Type B pancreatic cell (in vitro differentiated cells): ENCODE measurements around the gene OR2S2. TPM values are rescaled to one million over a fixed set of nuclear protein-coding genes. Genes with fewer than 3 reads are reported as not detected.

ENCODE experiments used
- DNase-seq: peaks from one replicate; pipeline ENCODE4 v3.0.0; 2021; ENCODE audit warnings: mixed read lengths; ENCODE audit not compliant: unreplicated experiment; ENCODE audit errors: extremely low spot score
- H3K27ac Mint-ChIP-seq: 2 replicates; pipeline ENCODE4 v1.8.0; 2021; ENCODE audit warnings: mild to moderate bottlenecking, mixed read lengths
- H3K27me3 Mint-ChIP-seq: 2 replicates; pipeline ENCODE4 v1.8.0; 2021; ENCODE audit warnings: mixed read lengths
- H3K36me3 Mint-ChIP-seq: 2 replicates; pipeline ENCODE4 v1.8.0; 2021; ENCODE audit warnings: mixed read lengths
- H3K4me1 Mint-ChIP-seq: one replicate; pipeline ENCODE4 v1.8.0; 2021; ENCODE audit warnings: mixed read lengths; ENCODE audit not compliant: unreplicated experiment
- H3K4me3 Mint-ChIP-seq: 2 replicates; pipeline ENCODE4 v1.8.0; 2021; ENCODE audit warnings: mild to moderate bottlenecking, mixed read lengths
- H3K9me3 Mint-ChIP-seq: 2 replicates; pipeline ENCODE4 v1.8.0; 2021; ENCODE audit warnings: mixed read lengths
- CTCF ChIP-seq: fragments of 200-600 bp; sonication (generic); conservative IDR thresholded peaks from 2 replicates; pipeline ENCODE4 v1.5.0; 2021; ENCODE audit warnings: antibody characterized with exemption, mild to moderate bottlenecking
- total RNA-seq: library from RNA; stranded (reverse); gene quantifications from 2 replicates; pipeline ENCODE4 v1.2.1, GENCODE V29; 2021; ENCODE audit warnings: low replicate concordance

The OR2S2 gene
- total RNA-seq, 1 donor from 2014 or later, result not detected

GRCh38 chr9:35981699-35982098 is 23.7 kb upstream of the OR2S2 start:
- peaks cover 46% of the 10 kb centered on the region for H3K27me3 Mint-ChIP-seq
- DNase-seq, result no peak
- H3K36me3 Mint-ChIP-seq, result no peaks in the 10 kb centered on the region
- H3K4me3 Mint-ChIP-seq, result no peak overlapping the region
- TF ChIP-seq CTCF, result no peak
- no peaks in the 10 kb centered on the region for H3K4me1 Mint-ChIP-seq
- H3K27ac Mint-ChIP-seq, result no peak overlapping the region
- no peaks in the 10 kb centered on the region for H3K9me3 Mint-ChIP-seq

- Mint-ChIP-seq H3K9me3 (peaks cover 6% of the 10 kb centered on the region), H3K4me1 (no peaks in the 10 kb centered on the region), H3K27me3 (peaks cover 47% of the 10 kb centered on the region), H3K4me3 (no peak overlapping the region), H3K36me3 (no peaks in the 10 kb centered on the region), H3K27ac (no peak overlapping the region)
- no peak for DNase-seq
- TF ChIP-seq CTCF, result no peak
Observed at GRCh38 chr9:35980289-35981011, 22.5 kb upstream of the OR2S2 start.

GRCh38 chr9:35978792-35979191 is 20.8 kb upstream of the OR2S2 start:
- H3K27ac Mint-ChIP-seq, result no peak overlapping the region
- no peak for DNase-seq
- no peaks in the 10 kb centered on the region for H3K36me3 Mint-ChIP-seq
- peaks cover 15% of the 10 kb centered on the region for H3K9me3 Mint-ChIP-seq
- H3K4me1 Mint-ChIP-seq, result no peaks in the 10 kb centered on the region
- H3K4me3 Mint-ChIP-seq, result no peak overlapping the region
- no peak for TF ChIP-seq CTCF
- peaks cover 57% of the 10 kb centered on the region for H3K27me3 Mint-ChIP-seq

GRCh38 chr9:35976726-35977125 is 18.8 kb upstream of the OR2S2 start:
- Mint-ChIP-seq H3K4me1 (no peaks in the 10 kb centered on the region), H3K36me3 (no peaks in the 10 kb centered on the region), H3K27me3 (peaks cover 67% of the 10 kb centered on the region), H3K9me3 (peaks cover 18% of the 10 kb centered on the region), H3K4me3 (no peak overlapping the region), H3K27ac (no peak overlapping the region)
- no peak for DNase-seq
- no peak for TF ChIP-seq CTCF

GRCh38 chr9:35974800-35975199 is 16.8 kb upstream of the OR2S2 start:
- Mint-ChIP-seq H3K4me1 (no peaks in the 10 kb centered on the region), H3K36me3 (no peaks in the 10 kb centered on the region), H3K27me3 (peaks cover 72% of the 10 kb centered on the region), H3K27ac (no peak overlapping the region), H3K9me3 (peaks cover 23% of the 10 kb centered on the region), H3K4me3 (no peak overlapping the region)
- no peak for DNase-seq
- no peak for TF ChIP-seq CTCF
